ENCODE data around the gene RAB9A.

Gene RAB9A

GRCh38 chrX:13752141-13752540 is 63.2 kb downstream of the RAB9A start:
- no peak for DNase-seq

GRCh38 chrX:13752646-13753045 is 63.7 kb downstream of the RAB9A start:
- no peak for DNase-seq

GRCh38 chrX:13754765-13755164 is 65.8 kb downstream of the RAB9A start:
- no peak for DNase-seq

GRCh38 chrX:13755254-13755653 is 66.3 kb downstream of the RAB9A start:
- no peak for DNase-seq

- DNase-seq = no peak
Observed at GRCh38 chrX:13756381-13756780, 67.5 kb downstream of the RAB9A start.

GRCh38 chrX:13759152-13759718 is 70.3 kb downstream of the RAB9A start:
- no peak for DNase-seq
